Ishikawa (cell line): ENCODE measurements around the gene CCDC138.

ENCODE experiments used
- CEBPB ChIP-seq: IDR thresholded peaks from 2 replicates; pipeline ENCODE4 v1.6.1; 2012
- CREB1 ChIP-seq: IDR thresholded peaks from 2 replicates; pipeline ENCODE4 v1.6.1; 2012; ENCODE audit warnings: low read depth
- EGR1 ChIP-seq: IDR thresholded peaks from 2 replicates; pipeline ENCODE4 v1.6.1; 2012
- EP300 ChIP-seq: IDR thresholded peaks from 2 replicates; pipeline ENCODE4 v1.6.1; 2012; ENCODE audit warnings: borderline replicate concordance
- FOXM1 ChIP-seq: IDR thresholded peaks from 2 replicates; pipeline ENCODE4 v1.6.1; 2012; ENCODE audit warnings: low read depth, borderline replicate concordance
- NFIC ChIP-seq: IDR thresholded peaks from 2 replicates; pipeline ENCODE4 v1.6.1; 2012
- RAD21 ChIP-seq: IDR thresholded peaks from 2 replicates; pipeline ENCODE4 v1.6.1; 2012; ENCODE audit warnings: low read depth
- REST ChIP-seq: IDR thresholded peaks from 2 replicates; pipeline ENCODE4 v1.6.1; 2012; ENCODE audit warnings: low read depth, mild to moderate bottlenecking
- TAF1 ChIP-seq: IDR thresholded peaks from 2 replicates; pipeline ENCODE4 v1.6.1; 2012; ENCODE audit warnings: low read depth, mild to moderate bottlenecking
- TCF12 ChIP-seq: IDR thresholded peaks from 2 replicates; pipeline ENCODE4 v1.6.1; 2012; ENCODE audit warnings: low read depth
- TEAD4 ChIP-seq: IDR thresholded peaks from 2 replicates; pipeline ENCODE4 v1.6.1; 2012
- USF1 ChIP-seq: IDR thresholded peaks from 2 replicates; pipeline ENCODE4 v1.6.1; 2012
- YY1 ChIP-seq: IDR thresholded peaks from 2 replicates; pipeline ENCODE4 v1.6.1; 2012; ENCODE audit warnings: low read depth
- ZBTB7A ChIP-seq: IDR thresholded peaks from 2 replicates; pipeline ENCODE4 v1.6.1; 2012; ENCODE audit warnings: low read depth
- TF ChIP-seq, protein P1 (sequence below): IDR thresholded peaks from 2 replicates; pipeline ENCODE4 v1.6.1; 2012

Gene CCDC138

GRCh38 chr2:108834620-108835019 lies 48.0 kb downstream of the CCDC138 start:
- no peak for TF ChIP-seq EGR1
- no peak for TF ChIP-seq YY1
- TF ChIP-seq REST = no peak

GRCh38 chr2:108835040-108835439 lies 48.5 kb downstream of the CCDC138 start:
- TF ChIP-seq YY1 (no peak), NFIC (no peak)

DNA sequence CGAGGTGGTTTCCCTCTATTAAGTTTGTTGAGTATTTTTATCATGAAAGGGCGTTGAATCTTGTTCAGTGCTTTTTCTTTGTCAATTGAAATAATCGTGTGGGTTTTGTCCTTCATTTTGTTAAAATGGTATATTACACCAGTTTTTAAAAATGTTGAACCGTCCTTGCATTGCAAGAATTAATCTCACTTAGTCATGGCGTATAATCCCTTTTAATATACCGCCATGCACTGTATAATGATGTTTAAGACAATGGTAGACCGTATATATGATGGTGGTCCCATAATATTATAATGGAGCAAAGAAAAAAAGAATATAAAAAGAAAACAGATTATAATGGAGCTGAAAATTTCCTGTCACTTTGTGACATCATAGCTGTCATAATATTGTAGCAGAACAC lies 50.6 kb downstream of the CCDC138 start:
- no peak for TF ChIP-seq CEBPB
- TF ChIP-seq FOXM1 = no peak
- no peak for TF ChIP-seq RAD21
- no peak for TF ChIP-seq YY1
- no peak for TF ChIP-seq NFIC

DNA sequence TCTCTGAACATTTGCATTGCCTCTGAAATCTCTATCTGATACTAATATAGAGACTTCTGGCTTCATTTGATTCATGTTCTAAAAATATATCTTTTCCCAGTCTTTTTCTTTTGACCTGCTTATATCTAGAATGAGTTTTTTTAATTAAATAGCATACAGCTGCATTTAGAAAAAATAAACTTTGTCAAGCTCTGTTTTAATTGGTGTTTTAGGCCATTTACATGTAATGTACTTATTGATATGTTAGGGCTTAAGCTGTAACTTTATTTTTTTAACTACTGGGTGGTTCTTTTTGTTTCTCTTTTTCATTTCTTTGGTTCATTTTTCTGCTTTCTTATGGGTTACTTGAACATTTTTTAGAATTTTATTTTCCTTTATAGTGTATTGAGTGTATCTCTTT lies 54.9 kb downstream of the CCDC138 start:
- TF ChIP-seq FOXM1 = no peak
- no peak for TF ChIP-seq TCF12
- no peak for TF ChIP-seq CEBPB
- TF ChIP-seq EP300 = no peak
- no peak for TF ChIP-seq ZBTB7A
- no peak for TF ChIP-seq USF1
- TF ChIP-seq RAD21 = no peak
- TF ChIP-seq CREB1 = no peak
- TF ChIP-seq REST = no peak
- no peak for TF ChIP-seq TEAD4
- TF ChIP-seq TAF1 = no peak
- no peak for TF ChIP-seq YY1
- TF ChIP-seq, protein P1, sequence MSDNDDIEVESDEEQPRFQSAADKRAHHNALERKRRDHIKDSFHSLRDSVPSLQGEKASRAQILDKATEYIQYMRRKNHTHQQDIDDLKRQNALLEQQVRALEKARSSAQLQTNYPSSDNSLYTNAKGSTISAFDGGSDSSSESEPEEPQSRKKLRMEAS = no peak

GRCh38 chr2:108845923-108846322 lies 59.4 kb downstream of the CCDC138 start:
- TF ChIP-seq TEAD4 (no peak), TAF1 (no peak), TCF12 (no peak), NFIC (no peak), USF1 (no peak), YY1 (no peak)
- TF ChIP-seq, protein P1 = no peak

DNA sequence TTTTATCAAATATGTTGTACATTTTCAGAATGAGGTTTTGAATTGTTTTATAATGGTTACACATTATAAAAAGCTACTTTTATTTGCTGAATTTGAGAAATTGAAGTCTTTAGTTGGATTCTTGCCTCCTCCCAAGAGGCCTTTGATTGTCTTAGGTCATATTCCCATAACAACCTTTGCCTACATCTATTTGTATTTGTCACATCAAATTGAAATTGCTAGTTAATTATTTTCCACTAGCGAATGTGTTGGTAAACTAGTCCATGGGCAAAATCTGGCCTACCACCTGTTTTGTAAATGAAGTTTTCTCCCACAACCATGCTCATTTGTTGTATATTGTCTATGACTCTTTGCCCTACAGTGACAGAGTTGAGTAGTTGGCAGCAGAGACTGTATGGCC lies 60.4 kb downstream of the CCDC138 start:
- TF ChIP-seq EP300 = no peak
- no peak for TF ChIP-seq CREB1
- TF ChIP-seq TCF12 = no peak
- TF ChIP-seq RAD21 = no peak
- TF ChIP-seq REST = no peak
- no peak for TF ChIP-seq NFIC
- no peak for TF ChIP-seq ZBTB7A
- TF ChIP-seq, protein P1 = no peak
- no peak for TF ChIP-seq YY1
- no peak for TF ChIP-seq EGR1
- no peak for TF ChIP-seq USF1
- no peak for TF ChIP-seq FOXM1
- no peak for TF ChIP-seq CEBPB
- no peak for TF ChIP-seq TEAD4
- TF ChIP-seq TAF1 = no peak
